Gastrocnemius medialis (tissue), 4 donors: ENCODE data around the gene FBXO27.

Experiments used
- CTCF ChIP-seq, 5 experiments: fragments of 450-650 bp in 3 of 5; fragments of 200-600 bp in 2 of 5; sonication (generic) in 2 of 5; IDR thresholded peaks in 4 of 5; conservative IDR thresholded peaks in 1 of 5; 1 replicate in 4 of 5; 2 replicates in 1 of 5; pipeline ENCODE4 v1.5.1; 2016 to 2019; ENCODE audit warnings: antibody characterized with exemption in 5 of 5, mild to moderate bottlenecking in 3 of 5, moderate library complexity in 3 of 5
- POLR2A ChIP-seq, 2 donors: fragments of 450-650 bp; IDR thresholded peaks; one replicate each; pipeline ENCODE4 v1.6.1; 2017; ENCODE audit warnings: antibody characterized with exemption in 2 of 2, mild to moderate bottlenecking in 2 of 2, moderate library complexity in 2 of 2

GRCh38 chr19:39017646-39018045, 14.7 kb downstream of the FBXO27 start:
- TF ChIP-seq CTCF (IDR thresholded peaks at IDR 0.05 in 4 of 5, conservative IDR thresholded peaks at IDR 0.05 in 1 of 5) (no peak), POLR2A (IDR thresholded peaks at IDR 0.05) (no peak)
